Adrenal gland (tissue), 5 donors: ENCODE results near the gene ATP7A.

Experiments used
- POLR2A ChIP-seq, 2 donors: fragments of 450-650 bp; IDR thresholded peaks; one replicate each; pipeline ENCODE4 v1.6.1; 2017; ENCODE audit warnings: antibody characterized with exemption in 2 of 2, mild to moderate bottlenecking in 2 of 2, moderate library complexity in 1 of 2
- TF ChIP-seq, protein P1 (sequence below), 6 experiments: fragments of 450-650 bp in 4 of 6; fragments of 200-600 bp in 2 of 6; sonication (generic) in 1 of 6; IDR thresholded peaks; 1 replicate in 5 of 6; 2 replicates in 1 of 6; pipeline versions ENCODE4 v1.5.1 to v1.8.0; 2016 to 2021; ENCODE audit warnings: antibody characterized with exemption in 6 of 6, mild to moderate bottlenecking in 2 of 6, moderate library complexity in 1 of 6
- donor health status: DM: no; HTN: no; CAD: no.

DNA sequence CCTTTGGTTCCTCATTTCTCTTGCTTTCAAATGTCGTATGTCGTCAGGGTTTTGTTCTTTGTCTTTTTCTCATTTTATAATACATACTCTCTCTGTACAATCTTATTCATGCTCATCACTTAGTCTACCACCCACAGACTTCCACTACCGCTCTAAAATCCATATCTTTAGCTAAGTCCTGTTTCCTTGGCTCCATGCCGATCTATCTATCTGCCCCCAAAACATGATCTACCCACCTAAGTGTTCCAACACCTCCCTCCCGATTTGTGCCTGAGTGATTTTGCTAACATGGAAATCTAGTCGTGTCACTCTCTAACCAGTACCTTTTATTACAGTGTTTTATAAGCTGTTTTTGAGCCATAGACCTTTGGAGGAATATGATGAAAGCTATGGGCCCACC lies 124.6 kb downstream of the ATP7A start:
- TF ChIP-seq, protein P1, sequence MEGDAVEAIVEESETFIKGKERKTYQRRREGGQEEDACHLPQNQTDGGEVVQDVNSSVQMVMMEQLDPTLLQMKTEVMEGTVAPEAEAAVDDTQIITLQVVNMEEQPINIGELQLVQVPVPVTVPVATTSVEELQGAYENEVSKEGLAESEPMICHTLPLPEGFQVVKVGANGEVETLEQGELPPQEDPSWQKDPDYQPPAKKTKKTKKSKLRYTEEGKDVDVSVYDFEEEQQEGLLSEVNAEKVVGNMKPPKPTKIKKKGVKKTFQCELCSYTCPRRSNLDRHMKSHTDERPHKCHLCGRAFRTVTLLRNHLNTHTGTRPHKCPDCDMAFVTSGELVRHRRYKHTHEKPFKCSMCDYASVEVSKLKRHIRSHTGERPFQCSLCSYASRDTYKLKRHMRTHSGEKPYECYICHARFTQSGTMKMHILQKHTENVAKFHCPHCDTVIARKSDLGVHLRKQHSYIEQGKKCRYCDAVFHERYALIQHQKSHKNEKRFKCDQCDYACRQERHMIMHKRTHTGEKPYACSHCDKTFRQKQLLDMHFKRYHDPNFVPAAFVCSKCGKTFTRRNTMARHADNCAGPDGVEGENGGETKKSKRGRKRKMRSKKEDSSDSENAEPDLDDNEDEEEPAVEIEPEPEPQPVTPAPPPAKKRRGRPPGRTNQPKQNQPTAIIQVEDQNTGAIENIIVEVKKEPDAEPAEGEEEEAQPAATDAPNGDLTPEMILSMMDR (IDR thresholded peaks at IDR 0.05): no peak
- TF ChIP-seq POLR2A (IDR thresholded peaks at IDR 0.05): no peak
